Stimulated activated CD4-positive, alpha-beta T cell treated with anti-CD3 and anti-CD28 coated beads, Interleukin-4, amount 100 ng/mL, for 1 hour (primary cell): ENCODE data around the gene SS18L1.

Experiments used
- DNase-seq: peaks from one replicate; pipeline ENCODE4 v3.0.0-alpha.2; 2020

Gene SS18L1

GRCh38 chr20:62216636-62217566, 73.3 kb downstream of the SS18L1 start:
- no peak for DNase-seq

GRCh38 chr20:62217913-62218773, 74.6 kb downstream of the SS18L1 start:
- no peak for DNase-seq

GRCh38 chr20:62219101-62219991, 75.8 kb downstream of the SS18L1 start:
- no peak for DNase-seq

GRCh38 chr20:62219992-62220665, 76.6 kb downstream of the SS18L1 start, which contains the start of gene HRH3:
Gene HRH3 (minus strand): TSS chr20:62220278. CDS start chr20:62219970, 308 bp downstream.
- peak; percentile 44 for DNase-seq

- no peak for DNase-seq
These were observed 77.3 kb downstream of the SS18L1 start for GRCh38 chr20:62220666-62221568.

- DNase-seq, result no peak
These were observed 78.8 kb downstream of the SS18L1 start for GRCh38 chr20:62222266-62222850.

- DNase-seq, result no peak
These were observed 79.4 kb downstream of the SS18L1 start for GRCh38 chr20:62222972-62223371.

GRCh38 chr20:62223571-62223970, 80.0 kb downstream of the SS18L1 start:
- no peak for DNase-seq

- DNase-seq, result no peak
These were observed 80.7 kb downstream of the SS18L1 start for GRCh38 chr20:62224113-62224855.

- no peak for DNase-seq
These were observed 81.5 kb downstream of the SS18L1 start for GRCh38 chr20:62225026-62225425.

GRCh38 chr20:62225820-62226635, 82.5 kb downstream of the SS18L1 start:
- no peak for DNase-seq

- DNase-seq, result no peak
These were observed 83.4 kb downstream of the SS18L1 start for GRCh38 chr20:62226707-62227590.

- no peak for DNase-seq
These were observed 84.0 kb downstream of the SS18L1 start for GRCh38 chr20:62227591-62227976.

GRCh38 chr20:62227977-62228958, 84.7 kb downstream of the SS18L1 start:
- no peak for DNase-seq

- DNase-seq, result no peak
These were observed 85.5 kb downstream of the SS18L1 start for GRCh38 chr20:62228982-62229545.

GRCh38 chr20:62229667-62230066, 86.1 kb downstream of the SS18L1 start:
- DNase-seq, result no peak
